Measurements from ENCODE around the gene NETO1.

NETO1 gene

DNA sequence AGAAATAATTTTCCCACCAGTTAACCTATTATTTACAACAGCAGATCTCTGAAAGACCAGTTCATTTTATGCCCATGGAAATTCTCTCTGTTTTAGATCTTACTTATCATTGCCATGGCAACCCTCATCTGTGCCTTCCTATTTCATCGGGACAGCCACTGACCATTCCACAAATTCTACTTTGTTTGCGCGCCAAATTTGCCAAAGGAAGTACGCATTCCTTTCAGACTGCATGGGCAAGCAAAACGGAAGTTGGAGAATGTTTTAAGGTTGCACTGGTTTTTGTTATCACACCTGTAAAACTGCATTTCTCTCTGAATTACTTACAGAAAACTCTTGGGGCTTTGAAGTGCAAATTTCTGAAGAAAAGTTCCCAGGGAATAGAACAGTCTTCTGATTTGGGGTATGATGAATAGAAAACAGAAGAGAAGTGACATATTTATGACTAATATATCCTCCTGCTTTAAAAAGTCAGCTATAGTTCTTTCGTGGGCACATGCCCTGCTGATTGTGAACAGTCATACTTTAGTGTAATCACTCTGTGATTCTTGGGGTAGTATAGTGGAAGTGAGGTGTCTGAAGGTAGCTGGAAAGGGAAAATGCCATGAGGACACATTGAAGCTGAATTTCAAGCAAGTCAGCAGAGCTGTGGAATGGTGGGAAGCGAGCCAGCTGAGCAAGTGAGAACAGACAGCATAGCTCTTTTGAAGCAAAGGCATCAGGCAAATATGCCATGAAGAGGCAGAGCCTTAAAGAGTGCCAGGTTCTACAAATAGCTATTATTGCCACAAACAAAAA, 20.9 kb downstream of the NETO1 start:
- no peak for DNase-seq (ENCODE audit: low read depth, low spot score)

DNA sequence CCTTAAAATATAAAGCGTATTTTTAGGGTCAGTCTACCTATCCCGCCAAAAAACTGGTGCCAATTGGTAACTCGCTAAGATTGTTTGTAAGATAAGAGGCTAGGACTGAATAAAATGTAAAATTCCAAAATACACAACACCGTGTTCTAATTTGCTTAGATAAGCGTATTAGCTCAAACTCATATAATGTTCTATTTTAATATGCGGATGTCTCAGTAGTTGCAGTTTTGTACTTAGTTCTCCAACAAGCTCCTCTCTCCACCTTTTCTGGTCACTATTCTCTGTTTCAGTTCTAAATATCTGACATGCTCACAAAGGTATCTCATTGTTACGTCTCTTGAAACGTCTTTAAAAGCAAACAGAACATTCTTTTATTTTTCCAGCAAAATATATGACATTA, 24.0 kb downstream of the NETO1 start:
- DNase-seq (ENCODE audit: low read depth, low spot score) = no peak

DNA sequence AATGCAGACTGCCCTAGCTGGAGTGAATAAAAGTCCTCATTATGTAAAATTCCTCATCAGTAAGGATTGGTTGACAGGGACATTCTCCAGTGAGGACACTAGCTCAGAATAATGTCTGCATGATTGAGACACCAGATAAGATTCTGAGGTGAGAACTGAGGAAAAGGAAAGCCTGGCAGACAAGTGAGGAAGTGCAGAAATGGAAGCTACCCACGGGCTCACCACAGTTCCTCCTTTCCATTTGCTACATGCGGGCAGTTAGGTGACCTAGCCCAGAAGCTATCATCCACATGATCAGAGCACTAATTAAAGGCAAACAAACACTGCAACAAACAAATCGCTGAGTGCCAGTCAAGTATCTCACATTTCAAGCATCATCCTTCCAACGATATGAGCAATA, 27.7 kb downstream of the NETO1 start:
- no peak for DNase-seq (ENCODE audit: low read depth, low spot score)

DNA sequence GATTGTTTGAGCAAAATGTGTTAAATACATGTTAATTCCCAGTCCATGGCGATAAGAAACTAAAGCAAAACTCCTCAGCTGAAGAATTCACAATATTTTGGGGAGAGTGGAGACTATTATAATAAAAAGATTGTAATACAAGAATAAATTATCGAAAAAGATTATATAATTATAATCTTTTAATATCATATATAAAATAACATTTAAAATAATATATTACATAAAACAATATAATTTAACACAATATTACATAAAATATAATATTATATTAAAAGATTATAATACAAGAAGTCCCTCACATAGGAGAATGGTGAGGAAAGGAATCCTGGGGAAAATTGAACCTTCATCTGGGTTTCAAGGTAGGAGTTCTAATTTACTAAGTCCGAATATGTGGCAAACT, 33.1 kb downstream of the NETO1 start:
- no peak for DNase-seq (ENCODE audit: low read depth, low spot score)

DNA sequence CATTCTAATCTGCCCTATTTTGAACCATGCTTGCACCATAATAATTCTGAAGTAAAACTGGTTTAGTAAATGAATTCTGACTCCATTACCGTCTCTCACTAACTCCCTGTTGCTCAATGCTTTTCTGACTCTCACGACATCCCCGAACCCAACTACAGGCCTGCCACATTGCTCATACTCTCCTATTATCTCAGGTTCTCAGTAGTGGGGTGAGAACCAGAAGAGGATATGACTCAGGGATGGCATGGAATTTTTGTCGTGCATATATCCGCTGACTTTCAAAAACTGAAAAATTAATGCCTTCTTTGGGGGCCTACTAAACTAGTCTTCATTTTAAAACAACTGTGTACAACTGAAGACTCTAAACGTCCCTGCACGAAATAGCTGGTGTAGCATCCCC, 34.3 kb downstream of the NETO1 start:
- no peak for DNase-seq (ENCODE audit: low read depth, low spot score)

DNA sequence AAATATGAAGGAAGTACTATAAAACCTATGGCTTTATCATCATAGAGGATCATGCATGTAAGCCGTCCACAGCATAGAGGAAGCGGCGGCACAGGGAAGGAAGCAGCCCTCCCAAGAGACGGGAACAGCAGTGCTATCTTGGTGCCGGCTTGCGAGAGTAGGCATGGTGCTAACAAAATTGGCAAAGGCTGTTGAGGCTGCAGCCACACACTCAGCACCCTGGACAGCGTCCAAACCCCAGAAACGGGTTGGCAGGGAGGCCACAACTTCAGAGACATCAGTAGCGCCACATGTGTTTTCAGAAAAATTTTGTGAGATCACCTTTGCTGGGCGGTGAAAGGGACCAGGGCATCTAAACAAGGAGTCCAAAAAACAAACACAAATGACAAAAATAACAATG, 37.7 kb downstream of the NETO1 start:
- no peak for DNase-seq (ENCODE audit: low read depth, low spot score)

DNA sequence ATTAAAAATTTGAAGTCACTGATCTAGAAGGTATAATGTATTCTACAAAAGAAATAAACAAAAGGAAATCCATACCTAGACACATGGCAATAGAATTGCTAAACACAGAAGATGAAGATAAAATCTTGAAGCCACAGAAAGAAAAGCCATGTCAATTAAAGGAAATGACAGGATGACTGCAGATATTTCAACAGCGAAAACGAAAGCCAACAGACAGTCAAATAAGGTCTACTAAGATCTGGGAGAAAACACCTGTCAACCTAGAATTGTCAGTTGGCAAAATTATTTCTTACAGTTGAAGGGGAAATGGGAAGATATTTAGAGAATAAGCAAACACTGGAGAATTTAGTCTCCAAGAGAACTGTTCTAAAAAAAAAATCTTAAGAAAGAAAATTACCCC, 39.2 kb downstream of the NETO1 start:
- DNase-seq (ENCODE audit: low read depth, low spot score) = no peak

DNA sequence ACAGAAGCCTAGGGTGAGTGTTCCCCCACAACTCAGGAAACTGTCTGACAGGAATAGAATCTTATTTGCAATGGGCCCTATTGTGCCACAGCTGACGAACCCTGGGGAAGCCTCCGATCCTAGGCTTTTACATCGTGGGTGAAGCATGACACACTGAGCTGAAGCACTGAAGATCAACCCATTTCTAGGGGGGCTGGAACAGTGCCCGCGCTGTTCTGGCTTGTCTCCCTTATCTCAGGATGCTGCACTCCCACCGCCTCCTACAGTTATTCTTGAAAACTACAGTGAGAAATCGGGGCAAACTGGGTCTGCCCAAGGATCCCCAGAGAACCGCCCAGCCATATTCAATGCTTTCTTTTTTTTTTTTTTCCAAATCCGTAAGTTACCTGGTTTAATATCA, 41.1 kb downstream of the NETO1 start:
- DNase-seq (ENCODE audit: low read depth, low spot score) = no peak

DNA sequence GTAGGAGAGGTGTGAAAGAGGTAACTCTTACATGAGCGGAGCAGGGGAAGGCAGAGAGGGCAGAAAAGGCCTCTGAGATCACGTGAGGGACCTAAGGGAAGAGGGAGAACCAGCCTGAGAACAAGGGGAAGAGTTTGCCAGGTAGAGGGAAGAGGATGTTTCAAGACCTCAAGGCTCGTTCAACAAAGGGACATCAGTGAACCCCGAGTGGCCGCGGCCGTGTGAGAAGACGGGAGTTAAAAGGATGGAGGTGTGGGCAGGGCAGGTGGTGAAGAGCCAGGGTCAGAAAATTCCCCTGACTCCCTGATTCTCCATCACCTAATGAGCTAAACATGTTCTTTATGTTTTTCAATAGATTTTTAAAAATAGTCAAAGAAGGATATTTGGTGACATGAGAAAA, 44.4 kb downstream of the NETO1 start:
- DNase-seq (ENCODE audit: low read depth, low spot score) = no peak

DNA sequence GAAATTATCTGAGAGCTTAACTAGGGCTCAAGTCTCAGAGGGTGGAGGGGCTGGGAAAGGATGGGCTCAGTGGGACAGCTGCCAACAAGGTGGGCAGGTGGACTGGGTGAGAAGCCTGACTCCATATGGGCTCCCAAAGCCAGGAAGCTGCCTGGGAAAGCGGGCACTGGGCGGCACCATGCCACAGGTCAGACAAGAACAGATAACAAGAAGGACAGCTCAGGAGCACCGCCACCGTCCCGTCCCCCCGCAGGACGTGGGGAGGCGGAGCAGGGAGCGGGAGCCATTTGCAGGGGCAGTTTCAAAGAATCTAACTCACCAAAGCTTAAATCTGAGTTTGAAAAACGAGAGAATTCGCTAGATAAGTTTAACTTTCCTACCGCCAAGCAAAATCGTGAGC, 45.6 kb downstream of the NETO1 start:
- DNase-seq (ENCODE audit: low read depth, low spot score) = no peak

DNA sequence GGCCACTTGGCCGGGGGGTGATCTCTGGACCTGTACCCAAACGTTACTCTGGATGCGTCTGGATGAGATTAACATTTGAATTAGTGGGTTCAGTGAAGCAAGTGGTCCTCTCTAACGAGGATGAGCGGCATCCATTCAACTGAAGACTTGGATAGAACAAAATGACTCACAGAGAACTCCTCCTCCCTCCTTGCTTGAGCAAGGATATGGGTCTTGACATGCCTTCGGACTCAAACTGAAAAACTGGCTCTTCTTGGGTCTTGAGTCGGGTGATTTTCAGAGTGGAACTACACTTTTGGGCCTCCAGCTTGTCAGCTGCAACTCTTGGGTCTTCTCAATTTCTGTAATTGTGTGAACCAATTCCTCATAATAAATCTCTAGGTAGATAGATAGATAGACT, 47.2 kb downstream of the NETO1 start:
- no peak for DNase-seq (ENCODE audit: low read depth, low spot score)

DNA sequence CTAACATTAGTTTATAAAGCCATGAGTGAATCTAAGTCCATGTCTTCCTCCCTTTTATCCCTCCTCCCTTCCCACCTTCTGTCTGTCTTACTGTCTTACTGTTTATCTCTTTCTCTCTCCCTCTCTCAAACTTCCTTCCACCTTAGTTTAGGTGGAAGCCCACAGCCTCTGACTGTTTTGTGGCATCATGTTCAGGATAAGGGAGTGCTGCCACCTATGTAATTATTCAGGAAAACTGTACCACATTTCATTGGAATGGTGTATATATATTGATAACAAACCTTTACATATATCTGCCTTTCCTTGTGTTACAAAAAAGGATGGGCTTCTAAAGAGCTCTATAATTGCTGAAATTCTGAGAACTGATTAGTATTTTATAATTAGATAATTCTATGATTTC, 48.7 kb downstream of the NETO1 start:
- no peak for DNase-seq (ENCODE audit: low read depth, low spot score)

DNA sequence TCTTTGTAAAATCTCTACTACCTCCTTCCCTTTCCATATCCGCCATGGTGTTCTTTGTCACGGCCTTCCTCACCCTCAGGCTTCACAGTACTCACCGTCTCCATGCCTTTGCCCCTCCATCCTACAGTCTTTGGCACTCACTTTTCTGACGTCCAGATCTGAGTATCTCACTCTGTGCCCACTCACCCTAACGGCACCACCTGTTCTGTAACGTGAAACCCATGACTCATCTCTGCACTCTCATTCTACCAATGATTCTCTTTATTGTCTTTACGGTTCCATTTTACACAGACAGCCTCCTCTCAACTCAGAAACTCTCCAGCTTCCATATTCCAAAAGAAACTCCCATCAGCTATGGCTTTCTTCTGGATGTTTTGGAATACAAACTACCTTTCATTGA, 56.7 kb downstream of the NETO1 start:
- no peak for DNase-seq (ENCODE audit: low read depth, low spot score)

DNA sequence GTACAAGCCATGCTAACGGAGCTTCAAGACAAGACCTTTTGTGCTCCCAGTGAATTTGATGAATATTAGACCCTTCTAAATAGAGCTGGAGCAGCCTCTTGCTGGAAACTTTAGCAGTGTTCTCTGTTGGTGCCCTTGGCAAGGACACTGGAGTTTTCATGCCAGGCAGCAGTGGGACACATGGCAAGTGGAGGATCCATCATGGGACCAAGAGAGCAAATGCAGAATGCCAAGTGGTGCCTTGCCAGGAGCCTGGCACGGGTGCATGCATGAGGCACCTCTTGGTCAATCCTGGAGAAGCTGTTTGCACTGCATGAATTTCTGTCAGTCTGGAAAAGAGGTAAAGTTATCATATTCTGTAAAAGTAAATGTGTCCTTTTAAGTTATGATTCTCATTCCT, 59.1 kb downstream of the NETO1 start:
- DNase-seq (ENCODE audit: low read depth, low spot score) = no peak

DNA sequence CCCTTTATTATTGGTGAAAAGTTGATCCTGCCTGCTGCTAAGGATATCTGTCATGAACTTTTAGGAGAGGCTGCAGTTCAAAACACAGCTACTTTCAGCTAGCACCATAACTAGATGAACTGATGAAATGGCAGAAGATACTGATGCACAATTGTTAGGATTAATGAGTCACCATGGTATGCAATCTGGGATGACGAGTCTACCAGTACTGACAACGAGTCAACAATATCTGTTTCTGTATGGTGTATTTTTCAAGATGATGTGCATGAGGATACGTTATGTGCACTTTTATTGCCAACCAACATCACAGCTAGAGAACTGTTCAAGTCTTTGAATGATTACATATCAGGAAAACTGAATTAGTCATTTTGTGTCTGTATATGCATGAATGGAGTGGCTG, 68.7 kb downstream of the NETO1 start:
- no peak for DNase-seq (ENCODE audit: low read depth, low spot score)

DNA sequence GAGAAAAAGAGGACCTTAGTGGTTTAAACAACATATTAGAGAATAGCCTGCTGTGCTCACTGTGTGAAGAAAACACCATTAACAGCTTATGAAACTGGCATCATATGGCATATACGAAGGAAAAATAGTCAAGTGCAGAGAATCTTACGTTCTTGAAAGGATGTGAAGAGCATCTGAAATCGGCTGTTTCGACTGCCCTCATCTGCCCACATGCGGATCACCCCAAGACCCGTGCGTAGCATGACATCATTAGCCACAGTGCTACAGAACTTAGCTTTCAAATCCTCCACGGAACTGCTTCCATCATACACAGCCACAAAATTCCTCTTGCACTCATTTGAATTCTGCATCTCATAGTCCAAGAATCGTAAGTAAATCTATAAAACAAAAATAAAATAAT, 84.3 kb downstream of the NETO1 start:
- no peak for DNase-seq (ENCODE audit: low read depth, low spot score)

DNA sequence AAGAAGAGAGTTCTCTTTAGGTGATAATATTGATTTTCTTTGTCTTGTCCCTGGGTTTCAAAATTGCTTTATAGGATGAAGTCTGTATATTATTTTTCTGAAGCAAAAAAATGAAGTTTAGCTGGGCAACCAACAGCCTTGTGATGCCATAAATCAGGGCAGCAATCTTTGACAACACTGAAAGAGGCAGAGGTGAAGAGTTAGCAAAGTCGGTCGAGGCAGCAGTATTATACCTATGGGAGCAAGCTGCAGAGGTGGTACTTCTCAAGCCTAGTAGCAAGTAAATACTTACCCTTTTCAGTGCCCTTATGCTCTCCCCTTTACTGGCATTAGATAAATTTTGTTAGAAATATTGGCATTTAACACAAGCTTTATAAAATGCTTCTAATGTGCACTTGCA, 92.9 kb downstream of the NETO1 start:
- no peak for DNase-seq (ENCODE audit: low read depth, low spot score)

DNA sequence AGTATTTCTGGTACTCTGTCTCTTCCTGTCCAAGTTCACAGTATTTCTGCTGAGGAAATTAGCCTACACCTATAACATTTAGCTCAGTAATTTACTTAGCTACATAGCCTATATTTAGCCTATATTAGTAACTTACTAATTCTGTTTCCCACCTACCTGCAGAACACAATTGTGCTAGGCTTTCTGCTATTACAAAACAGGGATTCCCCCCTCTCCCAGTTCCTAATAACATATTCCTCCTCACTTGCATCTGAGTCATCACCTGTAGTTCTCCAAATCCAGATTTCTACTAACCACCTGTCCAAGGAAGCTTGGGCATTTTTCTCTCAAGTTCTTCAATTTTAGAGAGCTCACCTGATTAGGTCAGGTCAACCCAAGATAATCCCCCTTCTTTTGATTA, 94.9 kb downstream of the NETO1 start:
- DNase-seq (ENCODE audit: low read depth, low spot score) = no peak

DNA sequence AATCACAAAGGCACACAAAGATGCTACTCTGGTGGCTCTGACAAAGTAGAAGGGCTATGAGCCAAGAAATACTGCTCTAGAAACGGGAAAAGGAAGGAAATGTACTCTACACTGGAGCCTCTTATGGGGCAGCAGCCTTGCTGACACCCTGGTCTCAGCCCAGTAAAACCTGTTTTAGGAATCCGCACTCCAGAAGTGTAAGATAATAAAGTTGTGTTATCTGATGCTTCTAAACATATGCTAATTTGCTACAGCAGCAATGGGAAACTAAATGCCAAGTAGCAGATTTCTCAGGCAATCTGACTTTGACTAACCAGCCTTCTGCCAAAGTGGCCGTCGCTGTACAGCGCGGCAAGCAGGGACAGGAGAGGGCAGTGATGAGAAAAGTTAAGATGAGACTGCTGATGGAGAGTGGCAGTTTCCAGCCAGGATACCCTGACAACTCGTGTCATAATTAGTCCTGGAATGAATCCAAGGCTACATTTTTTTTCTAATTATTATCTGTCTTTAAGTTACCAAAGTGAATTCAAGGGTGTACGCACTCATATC, 99.0 kb downstream of the NETO1 start:
- DNase-seq (ENCODE audit: low read depth, low spot score) = no peak

DNA sequence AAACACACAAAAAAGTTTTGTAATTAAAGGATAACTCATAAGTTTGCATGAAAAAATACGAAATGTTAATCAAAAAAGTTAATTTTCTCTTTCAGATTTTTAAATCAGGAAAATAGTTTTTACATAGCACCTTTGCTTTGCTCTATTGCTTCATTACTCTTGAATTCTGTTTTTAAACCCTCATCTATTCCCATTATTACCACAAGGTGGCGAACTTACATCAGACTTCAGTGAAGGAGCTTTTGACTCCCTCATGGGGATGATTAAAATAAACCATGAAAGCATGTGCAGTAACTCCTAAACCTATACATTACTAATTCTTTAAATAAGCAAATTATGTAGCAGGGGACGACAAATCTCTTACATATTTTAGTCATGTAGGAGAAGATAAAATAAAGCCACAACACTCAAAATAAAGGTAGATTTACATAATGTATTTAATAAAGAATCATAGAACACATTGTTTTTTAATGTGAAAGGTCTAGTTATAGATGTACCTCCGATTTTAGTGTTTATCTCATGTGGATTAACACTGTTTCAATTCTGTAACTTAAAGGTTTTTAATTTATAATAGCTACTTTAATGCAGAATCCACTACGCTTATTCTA, 105.2 kb downstream of the NETO1 start:
- DNase-seq (ENCODE audit: low read depth, low spot score) = peak; percentile 3

DNA sequence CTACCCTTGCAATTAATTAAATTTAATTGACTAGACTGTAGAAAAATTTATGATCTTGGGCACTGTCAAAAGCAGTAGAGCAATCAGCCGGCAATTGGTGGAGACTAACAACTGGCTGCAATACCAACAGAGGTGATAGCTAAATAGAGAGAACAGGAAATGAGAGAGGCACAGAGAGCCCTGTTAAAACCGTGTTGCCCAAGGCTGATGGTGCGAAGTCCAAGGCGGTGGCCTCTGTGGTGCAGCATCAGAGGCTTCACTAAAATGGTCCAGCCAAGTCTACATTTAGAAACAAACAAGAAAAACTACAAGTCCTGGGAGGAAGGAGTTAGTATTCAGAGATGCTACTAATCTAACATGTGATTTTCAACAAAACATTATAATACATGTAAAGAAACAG, 115.6 kb downstream of the NETO1 start:
- no peak for DNase-seq (ENCODE audit: low read depth, low spot score)

DNA sequence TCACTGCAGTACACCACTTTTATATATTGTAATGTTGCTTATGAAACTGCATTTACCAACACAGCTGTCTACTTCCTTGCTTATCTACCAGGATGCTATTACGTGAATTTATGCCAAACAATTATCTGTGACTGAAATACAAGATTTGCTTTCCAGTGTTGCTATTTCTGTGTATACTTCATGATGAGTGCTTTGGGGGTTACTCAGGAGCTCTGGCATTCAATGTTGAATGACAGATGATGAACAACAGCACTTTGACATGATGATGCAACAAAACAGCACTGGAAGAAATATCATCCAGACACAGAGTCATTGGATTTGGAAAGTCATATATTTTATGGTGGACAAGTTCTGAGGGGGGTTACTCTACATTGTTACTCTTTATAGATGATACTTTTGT, 125.8 kb downstream of the NETO1 start:
- DNase-seq (ENCODE audit: low read depth, low spot score) = no peak

DNA sequence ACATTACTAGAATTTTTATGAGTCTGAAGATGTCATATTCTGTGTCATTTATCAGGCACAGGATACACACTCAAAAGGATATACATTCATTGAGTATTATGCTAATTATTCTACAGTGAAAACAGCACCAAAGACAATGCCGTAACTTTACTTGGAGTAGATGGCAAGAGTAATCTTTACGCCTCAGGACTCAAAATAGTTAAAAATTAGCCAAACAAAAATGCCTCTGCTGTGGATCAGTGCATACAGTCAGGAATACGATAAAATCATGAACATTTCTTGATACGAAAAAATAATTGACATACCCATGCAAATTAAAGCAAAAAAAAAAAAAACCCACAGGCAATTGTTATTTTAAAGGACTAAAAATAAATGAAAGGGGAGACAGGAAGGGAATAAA, 129.7 kb downstream of the NETO1 start:
- DNase-seq (ENCODE audit: low read depth, low spot score) = no peak
